HFF-Myc (cell line): ENCODE data around the gene SLFN13.
"Not testable (repeated sequence)": the region's sequence is repeated elsewhere in the genome, so short reads cannot be mapped to it uniquely, and the experiment has no call there.

Experiments
- DNase-seq: peaks from one replicate; pipeline ENCODE4 v3.0.0-alpha.2; 2011; ENCODE audit warnings: low read depth; ENCODE audit errors: extremely low read depth
- H3K4me3 ChIP-seq: replicated peaks from 2 replicates; pipeline ENCODE4 v1.5.1; 2011; ENCODE audit warnings: low read depth, mild to moderate bottlenecking, control low read depth, low read length
- CTCF ChIP-seq: IDR thresholded peaks from 2 replicates; pipeline ENCODE4 v1.5.1; 2012; ENCODE audit warnings: mild to moderate bottlenecking, low read depth, low read length, control low read depth; ENCODE audit errors: missing control alignments

Gene SLFN13

GRCh38 chr17:35414247-35414646 lies 34.3 kb downstream of the SLFN13 start:
- no peak overlapping the region for H3K4me3 ChIP-seq
- no peak for DNase-seq
- no peak for TF ChIP-seq CTCF

- no peak for TF ChIP-seq CTCF
- DNase-seq = no peak
- H3K4me3 ChIP-seq = no peak overlapping the region
Measured at GRCh38 chr17:35407531-35407930, 41.0 kb downstream of the SLFN13 start.

DNA sequence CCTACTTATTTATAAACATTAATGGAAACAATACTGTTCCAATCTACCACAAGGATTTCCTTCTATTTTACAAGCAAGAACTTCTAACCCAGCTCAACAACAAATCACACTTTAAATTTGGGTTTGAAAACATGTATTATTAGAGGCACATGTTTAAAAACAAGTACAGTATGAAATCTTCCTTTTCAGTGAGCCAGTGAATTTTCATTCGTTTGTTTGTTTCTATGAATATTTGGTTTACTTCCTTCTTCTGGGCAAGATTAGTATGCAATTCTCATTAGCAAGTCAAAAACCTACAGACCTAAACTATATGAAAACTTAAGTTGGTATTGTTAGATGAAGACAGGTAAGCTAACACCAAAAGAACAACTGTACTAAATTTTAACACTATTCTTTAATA lies 42.0 kb downstream of the SLFN13 start:
- no peak for TF ChIP-seq CTCF
- DNase-seq = no peak
- H3K4me3 ChIP-seq = no peak overlapping the region

- DNase-seq = no peak
- no peak for TF ChIP-seq CTCF
- no peak overlapping the region for H3K4me3 ChIP-seq
Measured at GRCh38 chr17:35404360-35404759, 44.2 kb downstream of the SLFN13 start.

DNA sequence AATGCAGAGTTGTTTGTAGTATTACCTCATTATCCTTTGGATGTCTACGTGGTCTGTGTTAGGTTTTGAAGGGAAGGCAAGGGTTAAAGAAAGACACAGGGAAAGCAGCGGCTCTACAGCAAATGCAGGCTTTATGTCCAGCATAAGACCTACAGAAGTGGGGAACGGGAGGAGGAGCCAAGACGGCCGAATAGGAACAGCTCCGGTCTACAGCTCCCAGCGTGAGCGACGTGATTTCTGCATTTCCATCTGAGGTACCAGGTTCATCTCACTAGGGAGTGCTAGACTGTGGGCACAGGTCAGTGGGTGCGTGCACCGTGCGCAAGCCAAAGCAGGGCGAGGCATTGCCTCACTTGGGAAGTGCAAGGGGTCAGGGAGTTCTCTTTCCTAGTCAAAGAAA lies 54.8 kb downstream of the SLFN13 start:
- not testable (repeated sequence) for DNase-seq, H3K4me3 ChIP-seq

DNA sequence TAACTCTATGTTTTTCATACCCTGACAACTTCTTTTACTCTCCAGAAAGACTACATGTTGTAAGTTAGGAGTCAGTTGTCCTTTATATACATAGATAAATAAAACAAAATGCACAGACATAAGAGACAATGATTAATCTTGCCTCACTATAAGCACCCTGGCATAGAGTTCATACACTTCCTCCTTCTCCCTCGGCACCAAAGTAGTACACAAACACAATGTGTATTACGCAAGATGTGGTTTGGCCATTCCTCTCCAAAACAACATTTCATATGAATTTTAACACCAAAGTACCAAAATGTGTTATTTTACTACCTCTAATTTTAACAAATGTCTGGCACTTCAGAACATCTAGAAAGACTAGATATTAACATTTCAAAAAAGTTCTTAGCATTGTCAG lies 57.9 kb downstream of the SLFN13 start:
- H3K4me3 ChIP-seq = no peak overlapping the region
- TF ChIP-seq CTCF = no peak
- DNase-seq = no peak

DNA sequence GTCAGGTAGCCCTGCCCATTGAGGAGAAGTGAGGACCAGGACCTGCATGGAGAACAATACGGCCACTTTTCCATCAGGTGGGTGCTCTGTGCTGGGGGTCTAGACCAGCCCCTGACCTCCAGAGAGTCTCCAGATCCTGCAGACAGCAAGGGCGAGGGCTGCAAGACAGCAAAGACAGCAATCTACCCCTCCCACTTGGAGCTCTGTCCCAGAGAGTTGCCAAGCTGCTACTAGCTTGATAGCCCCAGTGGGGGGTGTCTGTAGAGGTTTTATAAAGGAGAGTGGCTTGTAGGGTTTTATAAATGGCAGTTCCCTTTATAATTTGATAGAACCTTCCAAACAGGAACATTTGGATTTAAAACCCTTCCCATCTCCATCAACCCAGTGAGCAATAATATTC lies 58.4 kb downstream of the SLFN13 start:
- H3K4me3 ChIP-seq = no peak overlapping the region
- no peak for DNase-seq
- TF ChIP-seq CTCF = no peak
